ENCODE data around the gene ITGAV. TPM values are rescaled to one million over a fixed set of nuclear protein-coding genes. Genes with fewer than 3 reads are reported as not detected.

Gene ITGAV
- total and polyA plus RNA-seq, 7 donors = 3.6 to 117 (median 67.1) TPM

DNA sequence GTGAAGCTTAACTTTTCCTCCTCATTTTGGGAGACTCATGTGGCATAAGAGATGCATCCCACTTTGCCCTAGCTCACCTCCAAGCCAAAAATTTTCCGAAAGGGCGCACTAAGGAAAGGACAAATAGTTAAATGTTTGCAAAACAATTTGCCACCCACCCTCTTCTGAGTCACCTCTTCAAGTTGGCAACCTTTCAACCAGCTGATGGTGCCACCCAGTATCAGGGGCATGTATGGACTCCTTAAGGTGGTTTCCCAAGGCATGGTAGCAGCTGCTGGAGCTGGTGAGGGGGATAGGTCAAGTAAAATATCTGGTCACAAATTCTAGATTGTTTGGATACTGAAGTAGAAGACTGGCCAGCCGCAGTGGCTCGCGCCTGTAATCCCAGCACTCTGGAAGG is 17.2 kb upstream of the ITGAV start:
- no peaks in the 10 kb centered on the region for H3K36me3 ChIP-seq
- H3K27ac ChIP-seq = no peak overlapping the region
- peaks cover 0 to 25% (median 14%) of the 10 kb centered on the region in 4 donors for H3K4me1 ChIP-seq
- 89 to 97% methylated on average over 5 of the region's 5 CpGs for whole genome bisulfite sequencing, 2 donors
- H3K9me3 ChIP-seq = no peaks in the 10 kb centered on the region
- DNase-seq = no peak
- intact Hi-C loops (cut with DNase I) = no loop called here
- TF ChIP-seq EP300 (IDR thresholded peaks at IDR 0.05) (no peak), POLR2AphosphoS5 (IDR thresholded peaks at IDR 0.05) (no peak), POLR2A (IDR thresholded peaks at IDR 0.05) (no peak)
- TF ChIP-seq, protein P1, sequence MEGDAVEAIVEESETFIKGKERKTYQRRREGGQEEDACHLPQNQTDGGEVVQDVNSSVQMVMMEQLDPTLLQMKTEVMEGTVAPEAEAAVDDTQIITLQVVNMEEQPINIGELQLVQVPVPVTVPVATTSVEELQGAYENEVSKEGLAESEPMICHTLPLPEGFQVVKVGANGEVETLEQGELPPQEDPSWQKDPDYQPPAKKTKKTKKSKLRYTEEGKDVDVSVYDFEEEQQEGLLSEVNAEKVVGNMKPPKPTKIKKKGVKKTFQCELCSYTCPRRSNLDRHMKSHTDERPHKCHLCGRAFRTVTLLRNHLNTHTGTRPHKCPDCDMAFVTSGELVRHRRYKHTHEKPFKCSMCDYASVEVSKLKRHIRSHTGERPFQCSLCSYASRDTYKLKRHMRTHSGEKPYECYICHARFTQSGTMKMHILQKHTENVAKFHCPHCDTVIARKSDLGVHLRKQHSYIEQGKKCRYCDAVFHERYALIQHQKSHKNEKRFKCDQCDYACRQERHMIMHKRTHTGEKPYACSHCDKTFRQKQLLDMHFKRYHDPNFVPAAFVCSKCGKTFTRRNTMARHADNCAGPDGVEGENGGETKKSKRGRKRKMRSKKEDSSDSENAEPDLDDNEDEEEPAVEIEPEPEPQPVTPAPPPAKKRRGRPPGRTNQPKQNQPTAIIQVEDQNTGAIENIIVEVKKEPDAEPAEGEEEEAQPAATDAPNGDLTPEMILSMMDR (IDR thresholded peaks at IDR 0.05) = no peak
- no peak overlapping the region for H3K4me3 ChIP-seq
- H3K27me3 ChIP-seq = no peaks in the 10 kb centered on the region

DNA sequence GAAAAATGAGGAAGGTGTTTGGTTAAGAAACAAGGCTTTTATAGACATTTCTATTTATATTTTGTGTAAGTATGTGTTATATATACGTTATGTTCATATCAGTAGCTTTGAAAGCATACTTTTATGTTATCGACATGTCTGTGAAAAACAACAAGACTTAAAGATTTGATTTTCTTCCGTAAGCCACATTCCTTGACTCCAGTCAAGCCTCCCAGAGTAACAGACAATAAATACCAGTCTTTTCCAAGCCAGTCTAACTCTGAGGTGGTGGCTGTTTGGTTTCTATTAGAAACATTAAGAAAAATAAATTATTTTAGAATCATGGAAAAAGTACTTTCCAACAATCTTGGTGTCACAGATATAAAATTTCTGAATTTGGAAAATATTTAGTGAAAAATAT is 16.3 kb upstream of the ITGAV start:
- DNase-seq = no peak

DNA sequence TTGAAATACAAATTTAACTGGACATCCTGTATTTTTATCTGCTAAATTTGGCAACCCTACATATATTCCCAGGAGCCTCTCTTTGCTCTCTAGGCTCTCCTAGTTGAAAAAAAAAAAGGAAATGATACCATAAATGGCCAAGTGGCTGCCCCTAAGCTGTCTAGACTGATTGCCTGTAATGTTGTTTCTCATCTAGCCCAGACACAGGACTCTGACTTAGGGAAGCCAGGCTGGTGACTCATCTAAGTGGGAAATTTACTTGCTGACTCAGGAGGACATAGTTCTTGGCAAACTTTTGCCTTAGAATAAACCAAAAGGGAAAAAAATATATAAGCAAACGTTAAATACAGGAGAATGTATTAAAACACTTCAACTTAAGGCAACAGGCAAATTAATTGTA is 14.6 kb upstream of the ITGAV start:
- intact Hi-C loops (cut with DNase I) = no loop called here
- no peak for DNase-seq
- H3K27ac ChIP-seq = peak overlapping the region in 3 of 4 donors; percentile 51 to 74 (median 59)

More for the DNA sequence above, 16.3 kb upstream of the ITGAV start:
- no peak overlapping the region for H3K4me3 ChIP-seq
- no peaks in the 10 kb centered on the region for H3K36me3 ChIP-seq
- WGBS, 2 donors = 90 to 94% methylated on average over 3 of the region's 3 CpGs
- TF ChIP-seq, protein P1 (IDR thresholded peaks at IDR 0.05) = no peak
- TF ChIP-seq POLR2A (IDR thresholded peaks at IDR 0.05) (no peak), EP300 (IDR thresholded peaks at IDR 0.05) (no peak), POLR2AphosphoS5 (IDR thresholded peaks at IDR 0.05) (no peak)
- H3K4me1 ChIP-seq = peaks cover 0 to 25% (median 14%) of the 10 kb centered on the region in 4 donors
- H3K27ac ChIP-seq = no peak overlapping the region
- intact Hi-C loops (cut with DNase I) = no loop called here
- H3K9me3 ChIP-seq = no peaks in the 10 kb centered on the region
- no peaks in the 10 kb centered on the region for H3K27me3 ChIP-seq

DNA sequence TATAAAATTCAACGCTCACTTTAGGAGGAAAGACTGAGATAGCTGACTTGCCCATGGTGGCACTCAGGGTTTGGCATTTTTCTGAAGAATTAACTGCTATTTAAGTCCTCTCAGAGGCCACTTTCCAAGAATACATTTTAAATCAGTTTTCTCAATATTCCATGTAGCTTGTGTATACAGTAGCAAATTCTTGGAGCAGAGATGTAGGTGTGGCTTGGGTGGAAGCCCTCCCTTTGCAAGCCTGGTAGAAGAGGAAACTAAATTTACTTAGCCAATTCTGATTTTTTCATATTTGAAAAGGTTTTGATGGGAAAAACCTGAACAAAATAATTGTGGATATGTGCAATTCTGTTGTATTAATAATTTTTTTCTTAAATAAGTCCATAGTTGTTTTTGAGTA is 14.0 kb upstream of the ITGAV start:
- Histone ChIP-seq H3K27ac (peak overlapping the region in 3 of 4 donors; percentile 51 to 74 (median 59)), H3K9me3 (no peaks in the 10 kb centered on the region), H3K4me3 (no peak overlapping the region), H3K4me1 (peaks cover 0 to 25% (median 14%) of the 10 kb centered on the region in 4 donors), H3K27me3 (no peaks in the 10 kb centered on the region), H3K36me3 (no peaks in the 10 kb centered on the region)
- DNase-seq = no peak
- TF ChIP-seq POLR2A (IDR thresholded peaks at IDR 0.05) (no peak), POLR2AphosphoS5 (IDR thresholded peaks at IDR 0.05) (no peak), EP300 (IDR thresholded peaks at IDR 0.05) (no peak)
- TF ChIP-seq, protein P1 (IDR thresholded peaks at IDR 0.05) = no peak
- intact Hi-C loops (cut with DNase I) = no loop called here
- WGBS, 2 donors = 85 to 96% methylated on average over 1 of the region's 1 CpG

More for the DNA sequence above, 14.6 kb upstream of the ITGAV start:
- peak in 1 of 4 donors; percentile 29 for TF ChIP-seq EP300 (IDR thresholded peaks at IDR 0.05)
- TF ChIP-seq POLR2AphosphoS5 (IDR thresholded peaks at IDR 0.05) = peak in 3 of 4 donors; percentile 25 to 86 (median 52)
- TF ChIP-seq, protein P1 (IDR thresholded peaks at IDR 0.05) = no peak
- no peaks in the 10 kb centered on the region for H3K36me3 ChIP-seq
- no peaks in the 10 kb centered on the region for H3K27me3 ChIP-seq
- peaks cover 0 to 25% (median 14%) of the 10 kb centered on the region in 4 donors for H3K4me1 ChIP-seq
- no peak overlapping the region for H3K4me3 ChIP-seq
- WGBS, 2 donors = 13 to 21% methylated on average over 1 of the region's 1 CpG
- H3K9me3 ChIP-seq = no peaks in the 10 kb centered on the region

DNA sequence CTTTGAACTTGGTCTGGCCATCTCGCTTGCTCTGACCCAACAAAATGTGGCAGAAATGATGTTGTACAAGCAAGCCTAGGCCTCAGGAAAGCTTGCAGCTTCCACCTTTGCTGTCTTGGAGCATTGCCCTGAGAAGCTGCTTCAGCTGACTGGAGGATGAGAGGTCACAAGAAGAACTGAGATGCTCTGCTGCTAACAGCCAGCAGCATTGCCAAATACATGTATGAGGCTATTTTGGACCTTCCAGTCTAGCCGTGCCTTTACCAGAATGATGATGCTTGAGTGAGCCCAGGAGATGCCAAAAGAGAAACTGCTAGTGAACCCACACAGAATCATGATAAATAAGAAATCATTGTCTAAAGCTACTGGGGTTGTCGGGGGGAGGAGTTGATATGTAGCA is 13.2 kb upstream of the ITGAV start:
- peak overlapping the region in 2 of 4 donors; percentile 59 to 74 for H3K27ac ChIP-seq
- H3K4me1 ChIP-seq = peaks cover 0 to 25% (median 14%) of the 10 kb centered on the region in 4 donors
- intact Hi-C loops (cut with DNase I) = no loop called here
- H3K9me3 ChIP-seq = no peaks in the 10 kb centered on the region
- WGBS, 2 donors = 88 to 92% methylated on average over 3 of the region's 3 CpGs
- H3K27me3 ChIP-seq = no peaks in the 10 kb centered on the region
- no peak for DNase-seq
- H3K4me3 ChIP-seq = no peak overlapping the region
- TF ChIP-seq POLR2A (IDR thresholded peaks at IDR 0.05) (no peak), POLR2AphosphoS5 (IDR thresholded peaks at IDR 0.05) (peak in 2 of 4 donors; percentile 31 to 70), EP300 (IDR thresholded peaks at IDR 0.05) (peak in 1 of 4 donors; percentile 29)
- H3K36me3 ChIP-seq = no peaks in the 10 kb centered on the region

Data from sigmoid colon (tissue), 7 donors.